PC-9 (cell line): ENCODE measurements around the gene MGAT5. TPM values are rescaled to one million over a fixed set of nuclear protein-coding genes. Genes with fewer than 3 reads are reported as not detected.

ENCODE experiments used
- BruUV-seq: library from RNA; stranded (reverse); fragments of 400-500 nt; replicated peaks from 2 replicates; lab custom pipeline; 2021; lab: Mats Ljungman, UMichigan
- CTCF ChIA-PET: fragments of 300-600 bp; sonication (Branson Sonifier 250); formaldehyde crosslinking; loops from one replicate; lab custom pipeline; 2022; ENCODE audit warnings: antibody characterized with exemption; lab: Charles Lee
- POLR2A ChIA-PET: fragments of 300-600 bp; sonication (Branson Sonifier 250); formaldehyde crosslinking; loops from one replicate; lab custom pipeline; 2022; ENCODE audit warnings: antibody characterized with exemption; ENCODE audit not compliant: unreplicated experiment; lab: Charles Lee
- DNase-seq, 2 experiments: peaks; one replicate each; pipeline versions ENCODE4 v3.0.0 to v3.0.0-alpha.2; 2015 to 2022; ENCODE audit warnings: mixed read lengths in 1 of 2
- H2AFZ ChIP-seq: fragments of 200-600 bp; sonication (generic); 2 replicates; pipeline ENCODE4 v1.8.1; 2017; ENCODE audit warnings: antibody characterized with exemption
- H3F3A ChIP-seq: fragments of 200-600 bp; sonication (generic); 2 replicates; pipeline ENCODE4 v1.8.1; 2017; ENCODE audit warnings: antibody characterized with exemption, mild to moderate bottlenecking, low read depth; ENCODE audit not compliant: insufficient read depth
- H3K27ac ChIP-seq: fragments of 200-600 bp; sonication (generic); 2 replicates; pipeline ENCODE4 v1.6.1; 2016; ENCODE audit warnings: mixed run types
- H3K27me3 ChIP-seq: fragments of 200-600 bp; sonication (generic); 2 replicates; pipeline ENCODE4 v1.6.1; 2016; ENCODE audit warnings: low read depth, mixed run types; ENCODE audit not compliant: insufficient read depth
- H3K36me3 ChIP-seq: fragments of 200-600 bp; sonication (generic); 2 replicates; pipeline ENCODE4 v1.6.1; 2016; ENCODE audit warnings: low read depth, mixed run types
- H3K4me1 ChIP-seq: fragments of 200-600 bp; sonication (generic); replicated peaks from 2 replicates; pipeline ENCODE4 v1.6.1; 2016; ENCODE audit warnings: mixed run types; ENCODE audit not compliant: insufficient read depth
- H3K4me2 ChIP-seq: fragments of 200-600 bp; sonication (generic); 2 replicates; pipeline ENCODE4 v1.6.1; 2017; ENCODE audit warnings: mixed run types
- H3K4me3 ChIP-seq: fragments of 200-600 bp; sonication (generic); 2 replicates; pipeline ENCODE4 v1.6.1; 2016; ENCODE audit warnings: mixed run types
- H3K79me2 ChIP-seq: fragments of 200-600 bp; sonication (generic); 2 replicates; pipeline ENCODE4 v1.6.1; 2017; ENCODE audit warnings: low read depth, mixed run types
- H3K9me2 ChIP-seq: fragments of 200-600 bp; sonication (generic); 2 replicates; pipeline ENCODE4 v1.8.1; 2017; ENCODE audit warnings: mild to moderate bottlenecking; ENCODE audit not compliant: insufficient read depth
- H3K9me3 ChIP-seq: fragments of 200-600 bp; sonication (generic); 2 replicates; pipeline ENCODE4 v1.8.1; 2016; ENCODE audit warnings: low read depth; ENCODE audit not compliant: insufficient read depth
- H4K20me1 ChIP-seq: fragments of 200-600 bp; sonication (generic); 2 replicates; pipeline ENCODE4 v1.8.1; 2017; ENCODE audit not compliant: insufficient read depth
- CTCF ChIP-seq: fragments of 200-600 bp; sonication (generic); conservative IDR thresholded peaks from 2 replicates; pipeline ENCODE4 v1.6.1; 2017; ENCODE audit warnings: mixed run types, antibody characterized with exemption, mild to moderate bottlenecking, moderate library complexity
- EZH2 ChIP-seq: fragments of 200-600 bp; sonication (generic); IDR thresholded peaks from 2 replicates; pipeline ENCODE4 v1.8.0; 2017; ENCODE audit warnings: antibody characterized with exemption, low read depth
- intact Hi-C: fragments of 100-400 bp; cut with micrococcal nuclease; formaldehyde crosslinking; loops from one replicate; pipeline ENCODE4 v1.10.0; 2022; ENCODE audit not compliant: unreplicated experiment
- total RNA-seq: library from RNA; stranded (reverse); gene quantifications from 2 replicates; pipeline ENCODE4 v1.2.3, GENCODE V29; 2021

MGAT5 gene
- total RNA-seq, 1 experiment from 2014 or later, result 33.5 TPM

- CTCF ChIA-PET, result no interaction called here
- H3K27me3 ChIP-seq, result no peaks in the 10 kb centered on the region
Observed at GRCh38 chr2:134327367-134327766, 73.5 kb downstream of the MGAT5 start.

GRCh38 chr2:134331081-134331480 lies 77.2 kb downstream of the MGAT5 start:
- CTCF ChIA-PET, result no interaction called here
- TF ChIP-seq EZH2 (no peak), CTCF (no peak)
- Histone ChIP-seq H3K27ac (no peak overlapping the region), H2AFZ (no peak overlapping the region), H3K9me2 (no peaks in the 10 kb centered on the region), H3K27me3 (no peaks in the 10 kb centered on the region), H4K20me1 (no peaks in the 10 kb centered on the region), H3K36me3 (no peaks in the 10 kb centered on the region), H3F3A (no peaks in the 10 kb centered on the region), H3K4me3 (no peak overlapping the region), H3K79me2 (no peaks in the 10 kb centered on the region), H3K9me3 (no peaks in the 10 kb centered on the region), H3K4me1 (no peaks in the 10 kb centered on the region), H3K4me2 (no peak overlapping the region)
- no peak for DNase-seq
- intact Hi-C loops, result no loop called here
- POLR2A ChIA-PET, result no interaction called here
- BruUV-seq, result no TSS peak

More at GRCh38 chr2:134327367-134327766, 73.5 kb downstream of the MGAT5 start:
- Histone ChIP-seq H3K27ac (no peak overlapping the region), H3K4me3 (no peak overlapping the region), H3K79me2 (no peaks in the 10 kb centered on the region), H3K9me2 (no peaks in the 10 kb centered on the region), H2AFZ (no peak overlapping the region), H3K4me1 (no peaks in the 10 kb centered on the region), H3F3A (no peaks in the 10 kb centered on the region), H3K9me3 (no peaks in the 10 kb centered on the region), H3K4me2 (no peak overlapping the region), H3K36me3 (no peaks in the 10 kb centered on the region), H4K20me1 (no peaks in the 10 kb centered on the region)
- POLR2A ChIA-PET, result no interaction called here
- BruUV-seq, result no TSS peak
- intact Hi-C loops, result no loop called here
- TF ChIP-seq EZH2, result no peak
- DNase-seq, result no peak

DNA sequence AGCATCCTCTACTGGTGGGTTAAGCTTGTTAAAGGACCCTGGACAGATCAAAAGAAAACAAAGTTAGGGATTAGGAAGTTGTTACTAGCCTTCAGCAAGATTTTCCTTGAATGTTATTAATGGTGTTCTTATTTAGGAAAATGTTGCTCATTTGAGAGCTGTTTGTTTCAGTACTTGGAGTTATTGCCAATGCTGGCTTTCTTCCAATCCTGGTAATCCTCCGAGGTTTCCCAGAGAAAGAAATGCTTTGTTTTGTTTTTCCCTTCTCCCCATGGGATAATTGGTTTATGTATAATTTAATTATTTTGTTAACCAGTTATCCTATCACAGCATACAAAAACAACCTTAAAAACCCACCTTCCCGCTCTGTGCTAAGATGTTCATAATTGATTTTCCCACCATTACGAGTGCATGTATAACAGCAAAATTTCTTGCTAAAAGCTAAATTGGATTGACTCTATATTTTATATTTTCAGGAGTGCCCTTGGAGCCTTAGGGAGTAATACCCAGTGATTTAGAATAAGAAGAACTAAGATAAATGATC lies 79.8 kb downstream of the MGAT5 start:
- POLR2A ChIA-PET, result no interaction called here
- H4K20me1 ChIP-seq, result no peaks in the 10 kb centered on the region

More for the DNA sequence above, 79.8 kb downstream of the MGAT5 start:
- Histone ChIP-seq H3K4me1 (no peaks in the 10 kb centered on the region), H3K4me3 (no peak overlapping the region), H3K9me3 (no peaks in the 10 kb centered on the region), H3K9me2 (no peaks in the 10 kb centered on the region), H3K79me2 (no peaks in the 10 kb centered on the region), H3K4me2 (no peak overlapping the region), H3K27ac (no peak overlapping the region), H2AFZ (no peak overlapping the region), H3K36me3 (no peaks in the 10 kb centered on the region), H3F3A (no peaks in the 10 kb centered on the region), H3K27me3 (no peaks in the 10 kb centered on the region)
- intact Hi-C loops, result no loop called here
- no peak for DNase-seq
- TF ChIP-seq EZH2 (no peak), CTCF (no peak)
- BruUV-seq, result no TSS peak
- CTCF ChIA-PET, result no interaction called here
